Activated CD8-positive, alpha-beta T cell treated with anti-CD3 and anti-CD28 coated beads for 36 hours (primary cell): Measurements from ENCODE around the gene FDCSP. TPM values are rescaled to one million over a fixed set of nuclear protein-coding genes. Genes with fewer than 3 reads are reported as not detected.

Experiments
- ATAC-seq: fragments of 200-7000 bp; cut with Tn5 transposase; one replicate; pipeline ENCODE4 v1.10.0; 2021; ENCODE audit warnings: mild to moderate bottlenecking, moderate library complexity
- CTCF ChIA-PET: fragments of 350-600 bp; sonication (Branson Sonifier 250); formaldehyde crosslinking; loops from one replicate; lab custom pipeline; 2021; ENCODE audit warnings: antibody characterized with exemption; lab: Charles Lee
- POLR2A ChIA-PET: fragments of 350-600 bp; sonication (Branson Sonifier 250); formaldehyde crosslinking; loops from one replicate; lab custom pipeline; 2021; ENCODE audit warnings: antibody characterized with exemption; lab: Charles Lee
- DNase-seq: peaks from one replicate; pipeline ENCODE4 v3.0.0-alpha.2; 2020
- H3K27ac Mint-ChIP-seq: one replicate; pipeline ENCODE4 v1.8.0; 2021; ENCODE audit warnings: mild to moderate bottlenecking, mixed read lengths
- H3K27me3 Mint-ChIP-seq: one replicate; pipeline ENCODE4 v1.8.0; 2021; ENCODE audit warnings: mixed read lengths
- H3K36me3 Mint-ChIP-seq: one replicate; pipeline ENCODE4 v1.8.0; 2021; ENCODE audit warnings: low read depth, mixed read lengths
- H3K4me1 Mint-ChIP-seq: one replicate; pipeline ENCODE4 v1.8.0; 2021; ENCODE audit warnings: low read depth, mixed read lengths
- H3K4me3 Mint-ChIP-seq: one replicate; pipeline ENCODE4 v1.8.0; 2021; ENCODE audit warnings: mild to moderate bottlenecking, moderate library complexity, mixed read lengths
- H3K9me3 Mint-ChIP-seq: one replicate; pipeline ENCODE4 v1.8.0; 2021; ENCODE audit warnings: mixed read lengths
- CTCF ChIP-seq: fragments of 200-600 bp; IDR thresholded peaks from one replicate; pipeline ENCODE4 v1.8.0; 2022; ENCODE audit warnings: antibody characterized with exemption, mild to moderate bottlenecking
- intact Hi-C: fragments of 100-400 bp; cut with micrococcal nuclease; formaldehyde crosslinking; loops from one replicate; pipeline ENCODE4 v1.10.0; 2022
- total RNA-seq, 2 experiments: library from RNA; stranded (reverse); gene quantifications; one replicate each; pipeline ENCODE4 v1.2.3, GENCODE V29; 2021

FDCSP gene
- total RNA-seq, 2 experiments from 2014 or later = not detected

GRCh38 chr4:70251945-70252277, 26.0 kb downstream of the FDCSP start:
- Mint-ChIP-seq H3K36me3 (no peaks in the 10 kb centered on the region), H3K4me1 (no peaks in the 10 kb centered on the region), H3K9me3 (no peaks in the 10 kb centered on the region), H3K27ac (no peak overlapping the region), H3K27me3 (no peaks in the 10 kb centered on the region), H3K4me3 (no peak overlapping the region)
- POLR2A ChIA-PET = no interaction called here
- DNase-seq = no peak
- intact Hi-C loops = no loop called here
- CTCF ChIA-PET = no interaction called here
- ATAC-seq = no peak
- no peak for TF ChIP-seq CTCF

DNA sequence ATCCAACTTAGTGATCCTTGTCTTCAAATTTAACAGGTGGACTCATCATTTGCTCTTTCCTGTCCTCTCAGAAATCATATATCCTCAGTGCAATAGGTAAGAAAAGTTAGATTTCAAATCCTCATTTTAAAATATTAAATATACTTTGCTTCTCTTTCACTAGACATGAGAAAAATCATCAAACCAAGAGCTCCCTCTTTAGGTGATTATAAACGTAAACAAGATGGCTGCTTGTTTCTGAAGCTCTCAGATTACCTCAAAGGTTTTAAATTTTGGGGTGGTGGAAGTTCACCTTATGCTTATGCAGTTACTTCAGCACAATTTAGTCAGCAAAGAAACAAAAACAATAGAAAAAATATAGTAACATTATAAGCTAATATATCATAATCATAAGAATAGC, 43.8 kb downstream of the FDCSP start:
- no peak overlapping the region for H3K27ac Mint-ChIP-seq
- CTCF ChIA-PET = no interaction called here
- no peak for TF ChIP-seq CTCF
- ATAC-seq (no peak), DNase-seq (no peak)
- intact Hi-C loops = no loop called here
- H3K36me3 Mint-ChIP-seq = no peaks in the 10 kb centered on the region
- POLR2A ChIA-PET = no interaction called here
- no peaks in the 10 kb centered on the region for H3K9me3 Mint-ChIP-seq
- no peaks in the 10 kb centered on the region for H3K4me1 Mint-ChIP-seq
- H3K4me3 Mint-ChIP-seq = no peak overlapping the region
- no peaks in the 10 kb centered on the region for H3K27me3 Mint-ChIP-seq

- ATAC-seq = no peak
- intact Hi-C loops = no loop called here
These were observed 51.2 kb downstream of the FDCSP start for GRCh38 chr4:70277121-70277520.

GRCh38 chr4:70280567-70280966, 54.6 kb downstream of the FDCSP start:
- intact Hi-C loops = no loop called here
- H3K4me3 Mint-ChIP-seq = no peak overlapping the region
- no peaks in the 10 kb centered on the region for H3K27me3 Mint-ChIP-seq
- ChIA-PET CTCF (no interaction called here), POLR2A (no interaction called here)
- H3K36me3 Mint-ChIP-seq = no peaks in the 10 kb centered on the region
- DNase-seq = no peak
- TF ChIP-seq CTCF = no peak
- H3K27ac Mint-ChIP-seq = no peak overlapping the region
- ATAC-seq = no peak
- H3K4me1 Mint-ChIP-seq = no peaks in the 10 kb centered on the region
- peaks cover 5% of the 10 kb centered on the region for H3K9me3 Mint-ChIP-seq

More at GRCh38 chr4:70277121-70277520, 51.2 kb downstream of the FDCSP start:
- CTCF ChIA-PET = no interaction called here
- no peak overlapping the region for H3K4me3 Mint-ChIP-seq
- H3K36me3 Mint-ChIP-seq = no peaks in the 10 kb centered on the region
- POLR2A ChIA-PET = no interaction called here
- no peaks in the 10 kb centered on the region for H3K27me3 Mint-ChIP-seq
- no peaks in the 10 kb centered on the region for H3K4me1 Mint-ChIP-seq
- H3K27ac Mint-ChIP-seq = no peak overlapping the region
- peaks cover 5% of the 10 kb centered on the region for H3K9me3 Mint-ChIP-seq
- no peak for TF ChIP-seq CTCF
- no peak for DNase-seq

Other genes with a start within 250 kb of the FDCSP start
- gene STATH, start 230.2 kb upstream of the FDCSP start, total RNA-seq = not detected
- gene HTN3, start 197.7 kb upstream of the FDCSP start, total RNA-seq = not detected
- gene HTN1, start 175.7 kb upstream of the FDCSP start, total RNA-seq = not detected
- gene PRR27, start 71.9 kb upstream of the FDCSP start, total RNA-seq = not detected
- not detected for gene ODAM, start 30.4 kb upstream of the FDCSP start, total RNA-seq
- gene CSN3, start 16.5 kb downstream of the FDCSP start, total RNA-seq = not detected
- gene CABS1, start 108.9 kb downstream of the FDCSP start, total RNA-seq = not detected
- gene SMR3A, start 134.6 kb downstream of the FDCSP start, total RNA-seq = not detected
- gene SMR3B, start 157.0 kb downstream of the FDCSP start, total RNA-seq = not detected
- gene OPRPN, start 171.8 kb downstream of the FDCSP start, total RNA-seq = not detected
- gene MUC7, start 246.1 kb downstream of the FDCSP start, total RNA-seq = not detected